Spinal cord (tissue), 10 donors: ENCODE data around the gene OR6J1. TPM values are rescaled to one million over a fixed set of nuclear protein-coding genes. Genes with fewer than 3 reads are reported as not detected.
"Not testable (repeated sequence)": the region's sequence is repeated elsewhere in the genome, so short reads cannot be mapped to it uniquely, and the experiment has no call there.

ENCODE experiments used
- DNase-seq, 6 donors: peaks; one replicate each; pipeline versions ENCODE4 v3.0.0 to v3.0.0-alpha.2; 2013 to 2015; ENCODE audit warnings: low spot score in 6 of 6, low read depth in 4 of 6
- H3K27ac ChIP-seq: one replicate; pipeline ENCODE4 v1.5.1; 2013; ENCODE audit warnings: low read depth, low read length, control low read depth
- H3K27me3 ChIP-seq: one replicate; pipeline ENCODE4 v1.6.1; 2013; ENCODE audit warnings: low read length; ENCODE audit not compliant: control insufficient read depth, insufficient read depth
- H3K36me3 ChIP-seq: one replicate; pipeline ENCODE4 v1.6.1; 2013; ENCODE audit warnings: low read length; ENCODE audit not compliant: control insufficient read depth, insufficient read depth
- H3K4me1 ChIP-seq: one replicate; pipeline ENCODE4 v1.6.1; 2013; ENCODE audit warnings: low read length; ENCODE audit not compliant: control insufficient read depth, insufficient read depth
- H3K4me3 ChIP-seq: one replicate; pipeline ENCODE4 v1.5.1; 2013; ENCODE audit warnings: low read depth, low read length, control low read depth
- H3K9me3 ChIP-seq: one replicate; pipeline ENCODE4 v1.6.1; 2013; ENCODE audit warnings: low read length; ENCODE audit not compliant: control insufficient read depth, insufficient read depth
- WGBS: methylation state at CpG from one replicate; pipeline ENCODE4 v1.1.5; 2013; ENCODE audit warnings: missing lambda C conversion rate; ENCODE audit not compliant: insufficient coverage; 5-methylcytosine and 5-hydroxymethylcytosine counted together
- long read RNA-seq, 4 donors: transcript quantifications; one replicate each; lab custom pipeline, GENCODE V29; 2026
- polyA plus RNA-seq, 2 donors: library from polyadenylated mRNA; unstranded; fragments of 120-200 nt; gene quantifications; one replicate each; pipeline ENCODE4 v1.2.1, GENCODE V29; 2013; ENCODE audit not compliant: insufficient read length in 2 of 2
- total RNA-seq, 2 donors: library from RNA; depleted of rRNA in 1 of 2; stranded (reverse); fragments of 120-200 nt in 1 of 2; fragments of >200 nt in 1 of 2; gene quantifications; one replicate each; pipeline versions ENCODE4 v1.2.3 to v1.2.4, GENCODE V29; 2013 to 2014
- donor health status: healthy.

Gene OR6J1
- total RNA-seq (under 1 TPM in 1 of 2 donors, not detected in 1; 0.06 TPM), polyA plus RNA-seq (under 1 TPM; 0.43 to 0.47 TPM)
- long read RNA-seq, donor 1 = 0 reads
- long read RNA-seq, donor 2 = 0 reads
- long read RNA-seq, donor 3 = 0 reads
- long read RNA-seq, donor 4 = 0 reads

DNA sequence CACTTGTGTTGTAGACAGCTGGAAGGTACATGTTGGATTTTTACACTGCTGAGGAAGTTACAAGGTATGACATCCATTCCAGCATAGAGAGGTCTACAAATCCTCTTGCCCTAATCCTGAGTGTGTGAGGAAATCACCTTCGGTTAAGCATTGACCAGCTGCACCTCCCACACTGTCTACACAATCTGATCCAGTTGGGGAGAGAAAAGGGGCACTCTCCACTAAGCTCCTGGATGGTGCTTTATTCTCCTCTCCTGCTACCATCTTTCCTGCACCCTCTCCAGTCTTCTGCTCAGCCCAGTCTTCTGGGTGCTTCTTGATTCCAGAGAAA is at the start of gene OR6J1:
Gene OR6J1, minus strand, starts transcription at position 48 of the 331 bp plus-strand sequence. CDS start 9,541 bp downstream, outside the sequence.
- H3K36me3 ChIP-seq = no peaks in the 10 kb centered on the region
- no peaks in the 10 kb centered on the region for H3K9me3 ChIP-seq
- no peak within 1 kb of the TSS for H3K27ac ChIP-seq
- H3K27me3 ChIP-seq = no peaks in the 10 kb centered on the region
- no peaks in the 10 kb centered on the region for H3K4me1 ChIP-seq
- no peak within 1 kb of the TSS for H3K4me3 ChIP-seq
- DNase-seq = no peak
- WGBS = no CpG with 5 or more reads among the region's 1 CpG

DNA sequence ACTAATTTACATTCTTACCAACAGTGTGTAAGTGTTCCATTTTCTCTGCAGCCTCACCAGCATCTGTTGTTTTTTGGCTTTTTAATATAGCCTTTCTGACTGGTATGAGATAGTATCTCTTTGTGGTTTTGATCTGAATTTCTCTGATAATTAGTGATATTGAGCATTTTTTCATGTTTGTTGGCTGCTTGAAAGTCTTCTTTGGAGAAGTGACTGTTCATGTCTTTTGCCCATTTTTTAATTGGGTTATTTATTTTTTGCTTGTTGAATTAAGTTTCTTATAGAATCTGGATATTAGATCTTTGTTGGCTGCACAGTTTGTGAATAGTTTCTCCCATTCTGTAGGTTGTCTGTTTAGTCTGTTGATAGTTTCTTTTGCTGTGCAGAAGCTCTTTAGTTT is 48.0 kb upstream of the OR6J1 start:
- no peak overlapping the region for H3K4me3 ChIP-seq
- no peaks in the 10 kb centered on the region for H3K4me1 ChIP-seq
- H3K36me3 ChIP-seq = no peaks in the 10 kb centered on the region
- no peaks in the 10 kb centered on the region for H3K27me3 ChIP-seq
- peaks cover 5% of the 10 kb centered on the region for H3K9me3 ChIP-seq
- DNase-seq = no peak
- no peak overlapping the region for H3K27ac ChIP-seq

DNA sequence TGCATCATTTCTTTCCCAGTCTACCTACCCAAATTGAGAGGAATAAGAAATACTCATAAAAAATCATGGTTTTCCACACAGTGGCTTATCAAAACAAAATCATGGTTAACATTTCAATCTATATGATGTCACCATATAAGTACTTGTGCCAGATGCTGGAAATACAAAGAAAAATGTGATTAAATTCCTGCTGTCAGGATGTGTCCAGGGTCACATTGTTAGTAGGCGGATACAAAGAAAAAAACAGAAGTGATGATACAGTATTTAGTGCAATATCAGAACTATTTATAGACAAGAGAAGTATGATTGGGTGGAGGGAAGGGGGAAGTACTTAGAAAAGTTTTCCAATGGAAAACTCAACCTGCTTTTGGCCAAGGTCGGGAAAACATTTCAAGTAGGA is 47.0 kb upstream of the OR6J1 start:
- Histone ChIP-seq H3K9me3 (peaks cover 5% of the 10 kb centered on the region), H3K27ac (no peak overlapping the region), H3K27me3 (no peaks in the 10 kb centered on the region), H3K4me1 (no peaks in the 10 kb centered on the region), H3K36me3 (no peaks in the 10 kb centered on the region), H3K4me3 (no peak overlapping the region)
- WGBS = 100% methylated on average over 1 of the region's 2 CpGs
- DNase-seq = no peak

DNA sequence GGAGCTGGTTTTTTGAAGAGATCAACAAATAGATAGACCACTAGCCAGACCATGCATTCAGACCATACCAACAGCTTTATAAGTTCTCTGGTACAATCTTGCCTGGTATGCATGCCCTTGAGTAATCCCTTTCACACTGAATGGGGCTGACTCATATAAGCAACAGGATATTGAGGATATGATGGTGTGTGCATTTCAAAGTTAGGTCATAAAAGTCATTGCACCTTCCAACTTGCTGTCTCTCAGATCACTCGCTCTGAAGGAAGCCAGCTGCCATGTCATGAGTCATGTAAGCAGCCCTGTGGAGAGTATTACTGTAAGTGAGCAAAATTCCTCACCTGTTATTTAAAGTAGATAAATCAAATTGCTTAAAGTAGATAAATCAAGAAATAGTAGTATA is 45.0 kb upstream of the OR6J1 start:
- no peak for DNase-seq

DNA sequence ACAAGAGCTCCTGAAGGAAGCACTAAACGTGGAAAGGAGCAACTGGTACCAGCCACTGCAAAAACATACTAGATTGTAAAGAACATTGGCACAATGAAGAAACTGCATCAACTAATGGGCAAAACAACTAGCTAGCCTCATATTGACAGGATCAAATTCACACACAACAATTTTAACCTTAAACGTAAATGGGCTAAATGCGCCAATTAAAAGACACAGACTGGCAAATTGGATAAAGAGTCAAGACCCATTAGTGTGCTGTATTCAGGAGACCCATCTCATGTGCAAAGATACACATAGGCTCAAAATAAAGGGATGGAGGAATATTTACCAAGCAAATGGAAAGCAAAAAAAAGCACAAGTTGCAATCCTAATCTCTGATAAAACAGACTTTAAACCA is 43.8 kb upstream of the OR6J1 start:
- H3K9me3 ChIP-seq, H3K4me1 ChIP-seq, H3K4me3 ChIP-seq, DNase-seq, H3K27ac ChIP-seq, H3K27me3 ChIP-seq, H3K36me3 ChIP-seq: not testable (repeated sequence)
- no CpG with 5 or more reads among the region's 3 CpGs for WGBS

More for the DNA sequence above, 45.0 kb upstream of the OR6J1 start:
- Histone ChIP-seq H3K9me3 (peaks cover 5% of the 10 kb centered on the region), H3K4me3 (no peak overlapping the region), H3K4me1 (peaks cover 4% of the 10 kb centered on the region), H3K27ac (no peak overlapping the region), H3K27me3 (no peaks in the 10 kb centered on the region), H3K36me3 (no peaks in the 10 kb centered on the region)
- no CpG with 5 or more reads among the region's 1 CpG for WGBS

DNA sequence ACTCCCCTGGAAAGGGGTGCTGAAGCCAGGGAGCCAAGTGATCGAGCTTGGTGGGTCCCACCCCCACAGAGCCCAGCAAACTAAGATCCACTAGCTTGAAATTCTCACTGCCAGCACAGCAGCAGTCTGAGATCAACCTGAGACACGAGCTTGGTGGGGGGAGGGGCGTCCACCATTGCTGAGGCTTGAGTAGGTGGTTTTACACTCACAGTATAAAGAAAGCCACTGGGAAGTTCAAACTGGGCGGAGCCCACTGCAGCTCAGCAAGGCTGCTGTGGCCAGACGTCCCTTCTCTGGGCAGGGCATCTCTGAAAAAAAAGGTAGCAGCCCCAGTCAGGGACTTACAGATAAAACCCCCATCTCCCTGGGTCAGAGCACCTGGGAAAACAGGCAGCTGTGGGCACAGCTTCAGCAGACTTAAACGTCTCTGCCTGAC is 42.0 kb upstream of the OR6J1 start:
- H3K27ac ChIP-seq, H3K4me3 ChIP-seq, H3K27me3 ChIP-seq, H3K36me3 ChIP-seq, DNase-seq, H3K9me3 ChIP-seq, H3K4me1 ChIP-seq: not testable (repeated sequence)
- WGBS = 29% methylated on average over 5 of the region's 6 CpGs

DNA sequence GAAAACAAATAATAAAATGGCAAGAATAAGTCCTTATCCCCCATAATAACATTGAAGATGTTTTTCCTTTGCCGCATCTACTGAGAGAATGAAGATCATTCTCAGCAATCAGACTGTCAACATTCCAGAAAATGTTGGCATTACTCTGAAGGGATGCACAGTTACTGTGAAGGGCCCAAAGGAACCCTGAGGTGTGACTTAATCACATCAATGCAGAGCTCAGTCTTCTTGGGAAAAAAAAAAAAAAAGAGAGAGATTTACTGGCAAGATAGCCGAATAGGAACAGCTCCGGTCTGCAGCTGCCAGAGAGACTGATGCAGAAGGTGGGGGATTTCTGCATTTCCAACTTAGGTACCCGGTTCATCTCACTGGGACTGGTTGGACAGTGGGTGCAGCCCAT is 41.3 kb upstream of the OR6J1 start:
- 24% methylated on average over 3 of the region's 4 CpGs for WGBS
- Histone ChIP-seq H3K36me3 (no peaks in the 10 kb centered on the region), H3K27ac (no peak overlapping the region), H3K4me1 (peaks cover 4% of the 10 kb centered on the region), H3K4me3 (no peak overlapping the region), H3K27me3 (no peaks in the 10 kb centered on the region), H3K9me3 (peaks cover 1% of the 10 kb centered on the region)
- DNase-seq = no peak

DNA sequence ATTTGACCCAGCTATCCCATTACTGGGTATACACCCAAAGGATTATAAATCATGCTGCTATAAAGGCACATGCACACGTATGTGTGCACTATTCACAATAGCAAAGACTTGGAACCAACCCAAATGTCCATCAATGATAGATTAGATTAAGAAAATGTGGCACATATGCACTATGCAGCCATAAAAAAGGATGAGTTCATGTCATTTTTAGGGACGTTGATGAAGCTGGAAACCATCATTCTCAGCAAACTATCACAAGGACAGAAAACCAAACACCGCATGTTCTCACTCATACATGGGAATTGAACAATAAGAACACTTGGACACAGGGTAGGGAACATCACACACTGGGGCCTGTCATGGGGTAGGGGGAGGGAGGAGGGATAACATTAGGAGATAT is 39.3 kb upstream of the OR6J1 start:
- WGBS = no CpG with 5 or more reads among the region's 3 CpGs
- not testable (repeated sequence) for DNase-seq, H3K27ac ChIP-seq, H3K9me3 ChIP-seq, H3K4me3 ChIP-seq, H3K27me3 ChIP-seq, H3K4me1 ChIP-seq, H3K36me3 ChIP-seq

DNA sequence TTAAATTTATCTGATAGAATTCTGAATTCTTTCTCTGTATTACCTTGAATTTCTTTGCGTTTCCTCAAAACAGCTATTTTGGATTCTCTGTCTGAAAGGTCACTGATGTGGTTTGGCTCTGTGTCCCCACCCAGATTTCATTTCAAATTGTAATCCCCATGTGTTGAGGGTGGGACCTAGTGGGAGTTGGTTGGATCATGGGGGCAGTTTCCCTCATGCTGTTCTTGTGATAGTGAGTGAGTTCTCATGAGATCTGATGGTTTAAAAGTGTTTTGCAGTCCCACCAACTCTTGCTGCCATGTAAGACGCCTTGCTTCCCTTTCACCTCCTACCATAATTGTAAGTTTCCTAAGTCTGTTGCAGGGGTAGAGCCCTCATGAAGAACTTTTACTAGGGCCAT is 34.1 kb upstream of the OR6J1 start:
- Histone ChIP-seq H3K27ac (no peak overlapping the region), H3K4me1 (no peaks in the 10 kb centered on the region), H3K9me3 (no peaks in the 10 kb centered on the region), H3K27me3 (no peaks in the 10 kb centered on the region), H3K36me3 (no peaks in the 10 kb centered on the region), H3K4me3 (no peak overlapping the region)
- no peak for DNase-seq
- no CpG with 5 or more reads among the region's 2 CpGs for WGBS

DNA sequence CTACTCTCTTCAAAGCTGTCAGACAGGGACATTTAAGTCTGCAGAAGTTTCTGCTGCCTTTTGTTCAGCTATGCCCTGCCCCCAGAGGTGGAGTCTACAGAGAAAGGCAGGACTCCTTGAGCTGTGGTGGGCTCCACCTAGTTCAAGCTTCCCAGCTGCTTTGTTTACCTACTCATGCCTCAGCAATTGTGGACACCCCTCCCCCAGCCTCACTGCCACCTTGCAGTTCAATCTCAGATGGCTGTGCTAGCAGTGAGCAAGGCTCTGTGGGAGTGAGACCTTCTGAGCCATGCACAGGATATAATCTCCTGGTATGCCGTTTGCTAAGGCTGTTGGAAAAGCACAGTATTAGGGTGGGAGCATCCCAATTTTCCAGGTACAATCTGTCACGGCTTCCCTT is 33.4 kb upstream of the OR6J1 start:
- not testable (repeated sequence) for H3K9me3 ChIP-seq, H3K4me1 ChIP-seq, H3K4me3 ChIP-seq, DNase-seq, H3K27ac ChIP-seq, H3K27me3 ChIP-seq, H3K36me3 ChIP-seq
- WGBS = 77% methylated on average over 2 of the region's 2 CpGs
